T-helper 2 cell (primary cell): ENCODE data around the gene PTGER2.
A peak's percentile ranks its signal among the peaks of the same experiment; 100 is the strongest.

ENCODE experiments used
- DNase-seq, 5 experiments: peaks; one replicate each; pipeline versions ENCODE4 v3.0.0 to v3.0.0-alpha.2; 2012 to 2022
- total RNA-seq, 2 donors: gene quantifications; one replicate each; lab custom pipeline; 2026; lab: John Stamatoyannopoulos, UW

PTGER2 gene
- 30.6 to 71.8 reads per million in 2 donors for total RNA-seq

GRCh38 chr14:52313903-52314594 is at the start of gene PTGER2:
Gene PTGER2, plus strand, starts transcription at chr14:52314312. Its CDS starts 237 bp downstream, at chr14:52314549.
- DNase-seq, result peak; percentile 38 to 87 (median 67)

GRCh38 chr14:52265253-52265652 is 48.9 kb upstream of the PTGER2 start:
- DNase-seq, result peak in 1 of 5 experiments; percentile 51

GRCh38 chr14:52266179-52266578 is 47.9 kb upstream of the PTGER2 start:
- no peak for DNase-seq

- no peak for DNase-seq
These were observed 47.3 kb upstream of the PTGER2 start for GRCh38 chr14:52266782-52267181.

- DNase-seq, result peak in 2 of 5 experiments; percentile 24 to 62
These were observed 46.4 kb upstream of the PTGER2 start, which contains the start of gene PTGDR for GRCh38 chr14:52267501-52268278. Gene PTGDR, plus strand, starts transcription at chr14:52267698. Its CDS starts 117 bp downstream, at chr14:52267815.

GRCh38 chr14:52268279-52269061 is 45.6 kb upstream of the PTGER2 start:
- DNase-seq, result peak in 2 of 5 experiments; percentile 16 to 57

- no peak for DNase-seq
These were observed 45.0 kb upstream of the PTGER2 start for GRCh38 chr14:52269100-52269499.

GRCh38 chr14:52269982-52270381 is 44.1 kb upstream of the PTGER2 start:
- DNase-seq, result no peak

- no peak for DNase-seq
These were observed 42.6 kb upstream of the PTGER2 start for GRCh38 chr14:52271538-52271937.

- DNase-seq, result peak in 2 of 5 experiments; percentile 45 to 61
These were observed 41.7 kb upstream of the PTGER2 start for GRCh38 chr14:52272375-52272774.

GRCh38 chr14:52275372-52275771 is 38.7 kb upstream of the PTGER2 start:
- DNase-seq, result peak in 1 of 5 experiments; percentile 19

- DNase-seq, result no peak
These were observed 36.6 kb upstream of the PTGER2 start for GRCh38 chr14:52277552-52277951.

GRCh38 chr14:52279408-52279807 is 34.7 kb upstream of the PTGER2 start:
- peak in 1 of 5 experiments; percentile 46 for DNase-seq

GRCh38 chr14:52283099-52283498 is 31.0 kb upstream of the PTGER2 start:
- no peak for DNase-seq

- DNase-seq, result peak in 1 of 5 experiments; percentile 68
These were observed 27.2 kb upstream of the PTGER2 start for GRCh38 chr14:52286661-52287649.

- no peak for DNase-seq
These were observed 17.7 kb upstream of the PTGER2 start for GRCh38 chr14:52296378-52296777.

GRCh38 chr14:52298795-52299194 is 15.3 kb upstream of the PTGER2 start:
- no peak for DNase-seq

GRCh38 chr14:52299692-52300278 is 14.3 kb upstream of the PTGER2 start:
- peak in 2 of 5 experiments; percentile 28 to 76 for DNase-seq

GRCh38 chr14:52303236-52303635 is 10.9 kb upstream of the PTGER2 start:
- no peak for DNase-seq

- no peak for DNase-seq
These were observed 9.7 kb upstream of the PTGER2 start for GRCh38 chr14:52304248-52304904.

GRCh38 chr14:52305014-52305413 is 9.1 kb upstream of the PTGER2 start:
- no peak for DNase-seq
